Peyer's patch (tissue), 4 donors: ENCODE measurements around the gene OR8U1.

ENCODE experiments used
- POLR2A ChIP-seq, 2 donors: fragments of 450-650 bp; IDR thresholded peaks; one replicate each; pipeline ENCODE4 v1.5.1; 2017; ENCODE audit warnings: antibody characterized with exemption in 2 of 2, mild to moderate bottlenecking in 2 of 2, moderate library complexity in 2 of 2
- TF ChIP-seq, protein P1 (sequence below), 6 experiments: fragments of 450-650 bp in 4 of 6; fragments of 200-600 bp in 2 of 6; sonication (generic) in 1 of 6; IDR thresholded peaks; one replicate each; pipeline ENCODE4 v1.5.1; 2017 to 2019; ENCODE audit warnings: antibody characterized with exemption in 6 of 6, mild to moderate bottlenecking in 3 of 6, moderate library complexity in 1 of 6

DNA sequence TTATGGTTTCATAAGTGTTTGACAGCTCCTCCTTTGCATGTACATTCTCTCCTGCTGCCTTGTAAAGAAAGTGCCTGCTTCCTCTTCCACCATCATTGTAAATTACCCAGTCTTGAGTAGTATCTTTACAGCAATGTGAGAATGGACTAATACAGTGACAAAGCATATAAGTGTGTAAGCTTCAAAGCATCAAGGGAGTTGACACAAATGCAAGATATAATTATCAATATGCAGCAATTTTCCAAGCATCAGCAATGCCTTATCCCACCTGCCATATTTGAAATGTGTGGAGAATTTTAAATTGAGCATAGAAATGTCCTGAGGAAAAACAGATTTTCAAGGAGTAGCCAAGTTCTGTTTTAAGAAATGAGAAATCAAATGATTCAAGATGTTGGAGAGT lies 35.4 kb downstream of the OR8U1 start:
- TF ChIP-seq, protein P1, sequence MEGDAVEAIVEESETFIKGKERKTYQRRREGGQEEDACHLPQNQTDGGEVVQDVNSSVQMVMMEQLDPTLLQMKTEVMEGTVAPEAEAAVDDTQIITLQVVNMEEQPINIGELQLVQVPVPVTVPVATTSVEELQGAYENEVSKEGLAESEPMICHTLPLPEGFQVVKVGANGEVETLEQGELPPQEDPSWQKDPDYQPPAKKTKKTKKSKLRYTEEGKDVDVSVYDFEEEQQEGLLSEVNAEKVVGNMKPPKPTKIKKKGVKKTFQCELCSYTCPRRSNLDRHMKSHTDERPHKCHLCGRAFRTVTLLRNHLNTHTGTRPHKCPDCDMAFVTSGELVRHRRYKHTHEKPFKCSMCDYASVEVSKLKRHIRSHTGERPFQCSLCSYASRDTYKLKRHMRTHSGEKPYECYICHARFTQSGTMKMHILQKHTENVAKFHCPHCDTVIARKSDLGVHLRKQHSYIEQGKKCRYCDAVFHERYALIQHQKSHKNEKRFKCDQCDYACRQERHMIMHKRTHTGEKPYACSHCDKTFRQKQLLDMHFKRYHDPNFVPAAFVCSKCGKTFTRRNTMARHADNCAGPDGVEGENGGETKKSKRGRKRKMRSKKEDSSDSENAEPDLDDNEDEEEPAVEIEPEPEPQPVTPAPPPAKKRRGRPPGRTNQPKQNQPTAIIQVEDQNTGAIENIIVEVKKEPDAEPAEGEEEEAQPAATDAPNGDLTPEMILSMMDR (IDR thresholded peaks at IDR 0.05): no peak
- TF ChIP-seq POLR2A (IDR thresholded peaks at IDR 0.05): no peak
